Hematopoietic multipotent progenitor cell (in vitro differentiated cells): Measurements from ENCODE around the gene STAC3. TPM values are rescaled to one million over a fixed set of nuclear protein-coding genes. Genes with fewer than 3 reads are reported as not detected.

ENCODE experiments used
- DNase-seq, 3 donors: peaks; one replicate each; pipeline ENCODE4 v3.0.0-alpha.2; 2011 to 2015; ENCODE audit warnings: low read depth in 2 of 3, low spot score in 2 of 3
- total RNA-seq: library from RNA; depleted of rRNA; stranded (reverse); fragments of >200 nt; gene quantifications from one replicate; pipeline ENCODE4 v1.2.3, GENCODE V29; 2012

The STAC3 gene
- total RNA-seq, 1 donor, result 1.1 TPM

GRCh38 chr12:57236925-57237595 lies 13.9 kb downstream of the STAC3 start:
- DNase-seq, result no peak

GRCh38 chr12:57236201-57236924 lies 14.6 kb downstream of the STAC3 start:
- DNase-seq, result peak in 1 of 3 donors; percentile 52

DNA sequence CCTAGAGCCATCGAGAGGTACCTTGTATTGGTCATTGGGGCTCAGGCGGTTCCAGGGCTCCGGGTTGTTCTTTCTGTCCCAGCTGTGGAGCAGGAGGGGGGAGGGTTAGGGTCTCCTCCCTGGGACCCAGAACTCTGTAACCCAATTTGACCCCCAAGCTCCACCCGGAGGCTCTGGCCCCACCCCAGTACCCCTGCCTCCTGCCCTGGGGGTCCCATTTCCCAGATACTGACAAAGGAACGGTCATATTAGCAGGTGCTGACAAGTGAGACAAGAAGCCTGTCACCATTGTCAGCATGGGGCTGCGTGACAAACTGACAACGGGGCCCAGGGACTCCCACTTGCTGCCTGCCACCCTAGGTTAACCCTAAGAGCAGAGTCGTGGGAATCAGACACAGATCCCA lies 15.3 kb downstream of the STAC3 start:
- no peak for DNase-seq

GRCh38 chr12:57235017-57235727 lies 15.8 kb downstream of the STAC3 start:
- no peak for DNase-seq

GRCh38 chr12:57234571-57235016 lies 16.4 kb downstream of the STAC3 start:
- no peak for DNase-seq

DNA sequence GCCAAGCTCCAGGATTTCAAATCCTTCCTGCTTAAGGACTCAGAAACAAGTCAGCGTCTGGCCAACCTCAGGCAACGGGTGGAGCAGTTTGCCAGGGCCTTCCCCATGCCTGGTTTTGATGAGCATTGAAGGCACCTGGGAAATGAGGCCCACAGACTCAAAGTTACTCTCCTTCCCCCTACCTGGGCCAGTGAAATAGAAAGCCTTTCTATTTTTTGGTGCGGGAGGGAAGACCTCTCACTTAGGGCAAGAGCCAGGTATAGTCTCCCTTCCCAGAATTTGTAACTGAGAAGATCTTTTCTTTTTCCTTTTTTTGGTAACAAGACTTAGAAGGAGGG lies 16.8 kb downstream of the STAC3 start:
- no peak for DNase-seq

- no peak for DNase-seq
Measured at GRCh38 chr12:57233357-57234232, 17.4 kb downstream of the STAC3 start.

GRCh38 chr12:57232156-57232756 lies 18.7 kb downstream of the STAC3 start:
- DNase-seq, result no peak

GRCh38 chr12:57231276-57232021 lies 19.5 kb downstream of the STAC3 start:
- DNase-seq, result no peak

GRCh38 chr12:57230381-57231155 lies 20.4 kb downstream of the STAC3 start:
- no peak for DNase-seq

GRCh38 chr12:57229634-57230380 lies 21.2 kb downstream of the STAC3 start, which contains the start of gene SHMT2:
Gene SHMT2, plus strand, starts transcription at chr12:57229711. Its CDS starts 68 bp downstream, at chr12:57229779.
- DNase-seq, result peak; percentile 79 to 94 (median 90)

- peak in 1 of 3 donors; percentile 67 for DNase-seq
Measured at GRCh38 chr12:57229046-57229633, 21.8 kb downstream of the STAC3 start.

DNA sequence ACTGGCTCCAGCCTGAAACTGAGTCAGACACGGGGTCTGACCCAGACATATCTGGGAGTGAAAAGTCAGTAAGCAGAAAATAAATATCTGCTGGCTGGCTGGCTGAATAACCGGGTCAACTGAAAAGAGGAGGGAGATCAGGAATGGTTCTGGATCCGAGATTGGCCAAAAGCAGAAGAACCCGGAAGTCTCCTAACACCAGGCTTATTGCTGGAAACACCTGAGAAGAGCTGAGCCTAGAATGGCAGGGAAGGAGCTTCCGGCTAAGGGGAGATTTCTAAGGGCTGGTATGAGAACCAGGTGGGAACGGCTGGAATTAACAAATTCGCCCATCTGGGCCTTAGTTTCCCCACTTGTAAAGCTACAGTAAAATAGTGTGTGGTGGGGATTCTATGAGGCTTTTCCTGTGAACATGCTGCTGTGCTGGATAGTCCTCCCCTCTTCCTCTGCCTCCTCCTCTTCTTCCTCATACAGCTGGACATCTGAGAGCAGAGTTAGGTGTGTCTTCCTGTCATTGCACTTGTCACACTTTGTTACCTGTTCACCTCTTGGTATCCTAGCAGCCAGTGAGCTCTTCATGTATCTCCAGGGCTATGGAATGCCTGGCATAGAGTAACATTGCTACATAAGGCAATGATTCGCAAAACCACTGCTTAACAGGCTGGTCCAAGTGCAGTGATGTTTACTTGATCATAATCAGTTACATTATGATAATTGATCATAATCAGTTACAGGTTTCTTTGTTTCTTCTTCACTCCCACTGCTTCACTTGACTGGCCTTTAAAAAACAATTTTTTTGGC lies 23.5 kb downstream of the STAC3 start:
- DNase-seq, result no peak

- DNase-seq, result no peak
Measured at GRCh38 chr12:57226588-57227314, 24.2 kb downstream of the STAC3 start.

DNA sequence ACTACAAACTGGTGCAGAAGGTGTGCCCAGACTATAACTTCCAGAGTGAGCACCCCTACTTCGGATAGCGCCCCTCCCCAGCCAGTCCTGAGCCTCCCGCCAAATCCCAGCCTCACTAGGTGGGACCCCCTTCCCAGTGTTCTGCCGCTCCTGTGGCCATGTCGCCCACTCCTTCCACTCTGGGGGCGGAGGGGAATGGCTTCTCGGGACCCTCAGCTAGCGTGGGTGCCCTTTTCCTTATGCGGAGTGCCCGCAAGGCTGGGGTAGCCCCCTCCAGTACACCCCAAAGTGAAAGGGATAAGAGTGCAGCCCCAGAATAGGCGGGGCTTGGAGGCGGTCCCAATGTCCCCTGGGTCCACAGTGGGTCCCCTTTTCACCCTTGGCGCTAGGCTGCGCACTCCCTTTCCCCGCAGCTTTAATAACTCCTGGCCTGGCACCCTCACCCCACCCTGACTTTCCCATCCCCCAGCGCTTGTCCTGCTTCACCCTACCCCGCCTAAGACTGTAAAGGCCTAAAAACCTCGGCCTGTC lies 25.2 kb downstream of the STAC3 start:
- no peak for DNase-seq
